Cardiac fibroblast (primary cell): ENCODE data around the gene OSBPL2.

Experiments
- DNase-seq, 2 donors: peaks; one replicate each; pipeline versions ENCODE4 v3.0.0 to v3.0.0-alpha.2; 2010; ENCODE audit warnings: low read depth in 2 of 2
- H3K4me3 ChIP-seq, 2 donors: replicated peaks in 1 of 2; 1 replicate in 1 of 2; 2 replicates in 1 of 2; pipeline ENCODE4 v1.5.1; 2011; ENCODE audit warnings: low read depth in 2 of 2, low read length in 2 of 2, mild to moderate bottlenecking in 2 of 2, moderate library complexity in 1 of 2
- CTCF ChIP-seq: IDR thresholded peaks from one replicate; pipeline ENCODE4 v1.5.1; 2011; ENCODE audit warnings: low read depth, mild to moderate bottlenecking, low read length, inconsistent platforms

The OSBPL2 gene

DNA sequence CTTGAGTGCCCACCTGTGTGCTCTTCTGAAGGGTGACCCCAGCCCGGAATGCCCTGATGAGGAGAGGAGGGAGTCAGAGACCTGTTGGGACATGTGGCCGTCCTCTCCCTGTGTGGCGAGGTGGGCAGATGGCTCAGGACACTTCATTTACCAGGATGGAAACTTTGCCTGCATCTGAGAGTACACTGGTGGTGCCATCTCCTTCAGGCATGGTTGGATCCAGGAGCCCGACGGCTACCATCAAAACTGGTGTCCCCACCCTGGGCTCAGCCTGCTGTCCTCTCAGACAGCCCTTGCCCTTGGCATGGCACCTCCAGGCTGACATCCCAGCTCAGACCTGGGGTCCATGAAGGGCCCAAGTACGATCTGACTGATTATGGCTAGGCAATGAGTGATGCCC is 7.0 kb upstream of the OSBPL2 start:
- no peak overlapping the region for H3K4me3 ChIP-seq
- no peak for DNase-seq
- TF ChIP-seq CTCF, result no peak

- DNase-seq, result no peak
- H3K4me3 ChIP-seq, result no peak overlapping the region
- TF ChIP-seq CTCF, result no peak
Observed at GRCh38 chr20:62232194-62232593, 6.1 kb upstream of the OSBPL2 start.

DNA sequence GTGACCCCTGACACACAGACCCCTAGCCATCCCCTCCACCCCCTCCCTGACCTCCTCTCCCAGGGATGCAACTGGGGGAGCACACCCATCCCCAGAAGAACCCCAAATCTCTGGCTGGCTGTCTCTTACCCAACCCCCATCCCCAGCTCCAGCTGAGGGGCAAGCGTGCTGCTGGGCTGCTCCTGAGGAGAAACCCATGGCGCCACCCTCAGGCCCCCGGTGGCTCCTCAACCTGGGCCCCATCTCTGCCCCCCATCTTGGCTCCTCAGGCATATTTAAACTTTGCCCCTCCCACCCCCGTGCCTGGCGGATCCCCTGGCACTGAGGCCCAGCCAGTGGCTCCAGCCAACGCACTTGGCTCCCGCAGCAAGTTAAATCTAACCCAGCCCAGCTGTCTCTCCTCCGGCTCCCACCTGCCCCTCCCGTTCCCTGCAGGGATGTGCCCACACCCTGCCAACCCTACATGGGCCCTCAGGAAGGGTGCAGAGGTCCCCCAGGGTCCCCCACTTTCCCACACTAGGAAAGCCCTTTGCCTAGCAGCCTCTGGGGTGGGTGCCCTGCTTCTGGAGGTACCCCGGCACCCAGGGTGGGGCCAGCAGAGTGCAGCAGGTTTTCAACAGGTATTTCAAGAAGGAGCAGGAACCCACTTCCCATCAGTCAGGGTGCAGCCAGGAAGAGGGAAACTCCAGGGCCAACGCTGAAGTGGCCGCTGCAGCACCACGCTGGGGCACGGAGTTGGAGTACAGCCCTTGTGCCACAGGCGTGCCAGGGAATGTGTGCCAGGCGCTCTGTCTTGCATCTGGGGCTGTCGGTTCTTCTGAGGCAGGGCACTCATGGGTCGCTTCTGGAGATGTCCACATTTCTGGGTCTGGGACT is 5.3 kb upstream of the OSBPL2 start:
- no peak overlapping the region for H3K4me3 ChIP-seq
- TF ChIP-seq CTCF, result no peak
- no peak for DNase-seq

DNA sequence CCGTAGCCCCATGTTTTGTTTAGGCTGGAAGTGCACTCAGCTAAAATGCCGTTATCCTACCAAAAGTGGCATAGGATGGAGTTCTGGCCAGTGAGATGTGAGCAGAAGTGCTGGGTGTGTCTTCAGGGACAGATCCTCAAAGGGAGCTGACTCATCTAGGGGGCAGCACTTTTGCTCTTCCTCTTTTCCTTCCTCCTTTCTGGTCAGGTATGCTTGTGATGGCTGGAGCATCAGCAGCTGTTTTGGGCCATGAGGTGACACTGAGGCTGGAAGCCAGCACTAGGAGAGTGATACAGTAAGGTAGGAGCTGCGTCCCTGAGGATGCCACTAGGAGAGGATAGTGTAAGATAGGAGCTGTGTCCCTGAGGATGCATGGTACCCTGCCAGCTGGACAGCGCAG is 4.6 kb upstream of the OSBPL2 start:
- no peak overlapping the region for H3K4me3 ChIP-seq
- TF ChIP-seq CTCF, result no peak
- no peak for DNase-seq

DNA sequence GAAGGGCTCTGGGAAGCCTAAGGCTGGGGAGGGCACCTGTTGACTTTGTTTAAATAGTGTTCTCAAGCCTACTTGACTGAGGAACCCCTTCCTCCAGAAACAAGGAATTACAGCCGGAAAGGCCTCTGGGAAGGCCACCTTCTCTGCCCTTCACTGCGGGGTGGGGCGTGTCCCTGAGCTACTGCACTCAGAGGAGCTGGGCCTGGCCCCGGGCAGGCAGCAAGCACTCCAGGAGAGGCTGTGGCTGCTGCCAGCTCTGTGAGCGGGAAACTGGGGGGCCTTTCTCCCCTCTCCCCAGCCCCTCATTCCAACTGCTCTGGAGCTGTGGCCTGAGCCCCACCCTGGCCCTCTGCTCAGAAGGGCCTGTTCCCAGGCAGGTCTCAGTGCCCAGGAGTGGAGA is 4.0 kb upstream of the OSBPL2 start:
- H3K4me3 ChIP-seq, result no peak overlapping the region
- no peak for TF ChIP-seq CTCF
- no peak for DNase-seq

DNA sequence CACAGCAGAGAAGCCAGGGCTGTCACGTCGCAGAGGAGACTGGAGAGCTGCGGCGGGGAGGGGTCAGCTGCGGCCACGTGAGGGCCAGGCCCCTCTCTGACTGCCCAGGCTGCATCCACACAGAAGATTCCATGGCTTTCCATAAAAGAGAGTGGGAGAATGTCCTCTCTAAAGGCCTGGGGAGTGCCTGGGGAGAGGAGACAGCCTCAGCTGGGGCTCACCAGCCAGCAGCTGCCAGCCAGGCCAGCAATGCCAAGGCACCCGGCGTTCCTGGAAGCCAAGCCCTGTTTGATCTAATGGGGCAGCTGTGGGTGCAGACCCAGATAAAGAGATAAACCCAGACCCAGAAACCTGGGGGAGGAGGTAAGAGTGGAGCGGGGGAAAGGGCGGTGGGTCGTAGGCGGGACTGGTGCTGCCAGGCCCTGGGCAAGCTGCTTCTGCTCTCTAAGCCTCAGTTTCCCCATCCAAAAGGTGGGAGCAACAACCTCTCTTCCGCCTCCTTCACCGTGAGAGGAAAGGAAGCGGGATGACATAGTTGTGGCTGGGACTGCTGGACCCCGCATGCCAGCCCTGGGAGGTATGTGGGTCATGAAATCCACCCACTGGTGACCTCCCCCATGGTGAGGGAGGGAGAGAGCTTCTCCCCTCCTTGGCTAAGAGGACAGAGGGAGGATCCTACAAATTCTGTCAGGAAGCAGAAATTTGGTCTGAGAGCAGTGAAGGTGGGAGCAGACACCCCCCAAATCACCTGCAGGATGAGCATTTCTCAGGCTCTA is 3.1 kb upstream of the OSBPL2 start:
- no peak overlapping the region for H3K4me3 ChIP-seq
- no peak for TF ChIP-seq CTCF

More for the DNA sequence above, 3.1 kb upstream of the OSBPL2 start:
- no peak for DNase-seq
